ENCODE measurements around the gene KRTAP5-11.

DNA sequence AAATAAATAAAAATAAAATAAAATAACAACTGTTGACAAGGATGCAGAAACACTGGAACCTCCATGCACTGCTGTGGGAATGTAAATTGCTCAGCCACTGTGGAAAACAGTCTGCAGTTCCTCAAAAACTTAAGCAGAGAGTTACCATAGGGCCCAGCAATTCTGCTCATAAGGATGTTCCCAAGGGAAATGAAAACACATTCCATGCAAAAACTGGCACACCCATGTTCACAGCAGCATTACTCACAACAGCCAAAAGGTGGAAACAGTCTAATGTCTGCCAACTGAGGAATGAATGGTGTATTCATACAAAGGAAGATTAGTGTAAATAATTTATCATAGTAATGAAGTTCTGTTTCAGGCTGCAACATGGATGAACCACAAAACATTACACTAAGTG lies 20.6 kb downstream of the KRTAP5-11 start:
- TF ChIP-seq EZH2phosphoT487 (IDR thresholded peaks at IDR 0.05; ENCODE audit: insufficient read depth, low read depth) (no peak), EZH2 (IDR thresholded peaks at IDR 0.05; ENCODE audit: insufficient read depth, poor library complexity, severe bottlenecking) (no peak)

Measured in GM23248 (cell line).